Measurements from ENCODE around the gene PNMA8B. TPM values are rescaled to one million over a fixed set of nuclear protein-coding genes. Genes with fewer than 3 reads are reported as not detected.

The PNMA8B gene
- total RNA-seq, 1 donor from 2014 or later: 0.55 TPM

DNA sequence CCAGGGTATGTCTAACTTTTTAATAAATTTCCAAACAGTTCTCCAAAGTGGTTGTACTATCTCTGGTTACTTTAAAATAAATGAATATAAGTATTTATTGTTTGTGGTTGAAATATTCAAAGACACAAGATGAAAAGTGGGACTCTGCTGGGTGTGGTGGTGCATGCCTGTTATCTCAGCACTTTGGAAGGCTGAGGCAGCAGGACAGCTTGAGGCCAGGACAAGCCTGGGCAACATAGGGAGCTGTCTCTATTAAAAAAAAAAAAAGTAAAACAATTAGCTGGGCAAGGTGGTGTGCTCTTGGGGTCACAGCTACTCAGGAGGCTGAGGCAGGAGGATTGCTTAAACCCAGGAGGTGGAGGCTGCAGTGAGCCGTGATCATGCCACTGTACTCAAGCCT is 34.7 kb downstream of the PNMA8B start:
- no peaks in the 10 kb centered on the region for H3K9me3 ChIP-seq (replicated peaks)
- H3K27me3 ChIP-seq (ENCODE audit: low read depth): peaks cover 4% of the 10 kb centered on the region
- H3K4me1 ChIP-seq: no peaks in the 10 kb centered on the region
- intact Hi-C loops (cut with micrococcal nuclease): no loop called here
- no peak overlapping the region for H3K4me3 ChIP-seq
- TF ChIP-seq, protein P1, sequence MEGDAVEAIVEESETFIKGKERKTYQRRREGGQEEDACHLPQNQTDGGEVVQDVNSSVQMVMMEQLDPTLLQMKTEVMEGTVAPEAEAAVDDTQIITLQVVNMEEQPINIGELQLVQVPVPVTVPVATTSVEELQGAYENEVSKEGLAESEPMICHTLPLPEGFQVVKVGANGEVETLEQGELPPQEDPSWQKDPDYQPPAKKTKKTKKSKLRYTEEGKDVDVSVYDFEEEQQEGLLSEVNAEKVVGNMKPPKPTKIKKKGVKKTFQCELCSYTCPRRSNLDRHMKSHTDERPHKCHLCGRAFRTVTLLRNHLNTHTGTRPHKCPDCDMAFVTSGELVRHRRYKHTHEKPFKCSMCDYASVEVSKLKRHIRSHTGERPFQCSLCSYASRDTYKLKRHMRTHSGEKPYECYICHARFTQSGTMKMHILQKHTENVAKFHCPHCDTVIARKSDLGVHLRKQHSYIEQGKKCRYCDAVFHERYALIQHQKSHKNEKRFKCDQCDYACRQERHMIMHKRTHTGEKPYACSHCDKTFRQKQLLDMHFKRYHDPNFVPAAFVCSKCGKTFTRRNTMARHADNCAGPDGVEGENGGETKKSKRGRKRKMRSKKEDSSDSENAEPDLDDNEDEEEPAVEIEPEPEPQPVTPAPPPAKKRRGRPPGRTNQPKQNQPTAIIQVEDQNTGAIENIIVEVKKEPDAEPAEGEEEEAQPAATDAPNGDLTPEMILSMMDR (IDR thresholded peaks at IDR 0.05; ENCODE audit: borderline replicate concordance): no peak
- no peak overlapping the region for H3K27ac ChIP-seq (replicated peaks)
- H3K36me3 ChIP-seq: no peaks in the 10 kb centered on the region
- DNase-seq: no peak

DNA sequence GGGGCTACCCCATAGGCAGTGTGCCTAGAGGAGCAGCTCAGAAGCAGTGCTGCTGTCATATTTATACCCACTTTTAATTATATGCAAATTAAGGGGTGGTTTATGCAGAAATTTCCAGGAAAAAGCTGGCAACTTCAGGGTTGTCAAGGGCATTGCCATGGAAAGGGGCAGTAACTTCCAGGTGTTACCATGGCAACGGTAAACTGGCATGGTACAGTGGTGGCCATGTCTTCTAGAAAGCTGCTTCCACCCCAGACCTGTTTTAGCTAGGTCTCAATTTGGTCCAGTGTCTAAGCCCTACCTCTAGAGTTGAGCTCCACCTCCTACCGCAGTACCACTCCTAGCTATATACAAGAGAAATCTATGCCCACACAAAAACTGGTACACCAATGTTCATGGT is 35.6 kb downstream of the PNMA8B start:
- DNase-seq: no peak
- Histone ChIP-seq H3K4me1 (no peaks in the 10 kb centered on the region), H3K27me3 (ENCODE audit: low read depth) (peaks cover 12% of the 10 kb centered on the region), H3K27ac (replicated peaks) (no peak overlapping the region), H3K36me3 (no peaks in the 10 kb centered on the region), H3K9me3 (replicated peaks) (no peaks in the 10 kb centered on the region), H3K4me3 (no peak overlapping the region)
- intact Hi-C loops (cut with micrococcal nuclease): no loop called here
- TF ChIP-seq, protein P1 (IDR thresholded peaks at IDR 0.05; ENCODE audit: borderline replicate concordance): no peak

DNA sequence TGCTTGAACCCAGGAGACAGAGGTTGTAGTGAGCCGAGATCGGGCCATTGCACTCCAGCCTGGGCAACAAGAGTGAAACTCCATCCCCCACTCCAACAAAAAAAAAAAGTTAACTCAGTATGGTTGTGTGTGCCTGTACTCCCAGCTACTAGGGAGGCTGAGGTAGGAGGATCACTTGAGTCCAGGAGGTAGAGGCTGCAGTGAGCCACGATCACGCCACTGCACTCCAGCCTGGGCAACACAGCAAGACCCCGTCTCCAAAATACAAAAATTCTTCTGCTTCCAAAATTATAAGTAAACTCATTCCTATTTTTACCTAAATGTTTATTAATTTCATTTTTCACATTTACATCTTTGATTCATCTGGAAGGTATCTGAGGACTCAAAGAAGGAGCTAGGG is 38.7 kb downstream of the PNMA8B start:
- no peak for DNase-seq
- Histone ChIP-seq H3K36me3 (no peaks in the 10 kb centered on the region), H3K9me3 (replicated peaks) (no peaks in the 10 kb centered on the region), H3K4me1 (no peaks in the 10 kb centered on the region), H3K27me3 (ENCODE audit: low read depth) (peaks cover 12% of the 10 kb centered on the region), H3K4me3 (no peak overlapping the region), H3K27ac (replicated peaks) (no peak overlapping the region)
- TF ChIP-seq, protein P1 (IDR thresholded peaks at IDR 0.05; ENCODE audit: borderline replicate concordance): no peak
- intact Hi-C loops (cut with micrococcal nuclease): no loop called here

DNA sequence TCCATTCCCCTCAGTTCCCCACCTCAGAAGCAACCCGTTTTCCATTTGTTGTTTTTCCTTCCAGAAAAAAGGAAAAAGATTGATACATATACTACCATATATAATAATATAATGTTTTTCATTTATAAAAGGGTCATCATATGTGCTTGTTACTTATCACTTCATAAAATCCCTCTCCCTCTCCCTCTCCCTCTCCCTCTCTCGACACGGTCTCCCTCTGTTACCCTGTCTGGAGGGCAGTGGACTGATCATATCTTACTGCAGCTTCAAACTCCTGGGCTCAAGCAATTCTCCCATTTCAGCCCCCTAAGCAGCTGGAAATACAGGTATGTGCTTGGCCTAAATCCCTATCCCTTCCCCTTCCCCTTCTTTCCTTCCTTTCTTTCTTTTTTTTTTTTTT is 41.4 kb downstream of the PNMA8B start:
- H3K27ac ChIP-seq (replicated peaks): no peak overlapping the region
- TF ChIP-seq, protein P1 (IDR thresholded peaks at IDR 0.05; ENCODE audit: borderline replicate concordance): no peak
- no peak for DNase-seq
- intact Hi-C loops (cut with micrococcal nuclease): no loop called here
- H3K36me3 ChIP-seq: no peaks in the 10 kb centered on the region
- H3K9me3 ChIP-seq (replicated peaks): peaks cover 3% of the 10 kb centered on the region
- no peak overlapping the region for H3K4me3 ChIP-seq
- peaks cover 8% of the 10 kb centered on the region for H3K27me3 ChIP-seq (ENCODE audit: low read depth)
- H3K4me1 ChIP-seq: peaks cover 10% of the 10 kb centered on the region

DNA sequence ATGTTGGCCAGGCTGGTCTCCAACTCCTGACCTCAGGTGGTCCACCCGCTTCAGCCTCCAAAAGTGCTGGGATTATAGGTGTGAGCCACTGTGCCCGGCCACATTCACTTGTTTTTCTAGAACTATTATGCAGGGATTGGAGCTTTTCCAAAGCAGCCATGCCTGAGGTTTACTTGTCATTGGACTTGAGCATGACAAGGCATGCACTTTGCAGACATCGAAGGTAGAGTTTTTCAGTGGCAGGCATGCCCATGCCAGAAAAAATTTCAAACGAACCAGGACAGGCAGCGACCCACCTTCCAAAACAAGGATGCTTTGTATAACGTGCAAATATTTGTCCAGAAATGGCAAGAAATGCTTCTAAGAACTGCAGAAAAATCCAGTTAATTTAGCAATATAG is 42.0 kb downstream of the PNMA8B start:
- Histone ChIP-seq H3K27me3 (ENCODE audit: low read depth) (peaks cover 8% of the 10 kb centered on the region), H3K4me3 (no peak overlapping the region), H3K27ac (replicated peaks) (no peak overlapping the region), H3K9me3 (replicated peaks) (peaks cover 3% of the 10 kb centered on the region), H3K36me3 (no peaks in the 10 kb centered on the region), H3K4me1 (peaks cover 10% of the 10 kb centered on the region)
- intact Hi-C loops (cut with micrococcal nuclease): no loop called here
- no peak for DNase-seq
- TF ChIP-seq, protein P1 (IDR thresholded peaks at IDR 0.05; ENCODE audit: borderline replicate concordance): no peak

DNA sequence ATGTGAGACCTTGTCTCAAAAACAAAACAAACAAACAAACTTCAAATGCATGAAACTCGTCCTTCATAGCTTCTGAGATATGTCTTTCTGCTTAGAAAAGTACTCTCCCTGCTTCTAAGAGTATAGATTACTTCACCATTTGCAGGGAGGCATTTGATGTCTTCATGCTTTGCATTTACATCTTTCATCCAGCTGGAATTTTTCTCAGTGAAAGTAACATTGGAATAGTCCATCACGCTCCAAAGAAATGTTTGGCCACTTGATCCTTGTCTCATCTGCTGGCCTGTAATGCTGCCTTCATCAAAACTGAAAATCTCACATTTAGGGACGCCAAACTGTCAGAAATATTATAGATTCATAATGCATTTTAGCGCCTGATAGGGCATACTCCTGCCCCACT is 43.5 kb downstream of the PNMA8B start:
- TF ChIP-seq, protein P1 (IDR thresholded peaks at IDR 0.05; ENCODE audit: borderline replicate concordance): no peak
- H3K27ac ChIP-seq (replicated peaks): peak overlapping the region; percentile 36
- intact Hi-C loops (cut with micrococcal nuclease): no loop called here

More for the DNA sequence above, 43.5 kb downstream of the PNMA8B start:
- H3K9me3 ChIP-seq (replicated peaks): peaks cover 3% of the 10 kb centered on the region
- no peak for DNase-seq
- H3K4me1 ChIP-seq: peaks cover 10% of the 10 kb centered on the region
- H3K36me3 ChIP-seq: no peaks in the 10 kb centered on the region
- no peak overlapping the region for H3K4me3 ChIP-seq
- peaks cover 8% of the 10 kb centered on the region for H3K27me3 ChIP-seq (ENCODE audit: low read depth)
